GM12878 (cell line): ENCODE measurements around the gene ODC1. TPM values are rescaled to one million over a fixed set of nuclear protein-coding genes. Genes with fewer than 3 reads are reported as not detected.

Experiments used
- ATAC-seq: fragments of 200-7000 bp; cut with Tn5 transposase; 3 replicates; pipeline ENCODE4 v1.9.1; 2020; ENCODE audit warnings: mild to moderate bottlenecking, moderate library complexity
- BruUV-seq: library from RNA; stranded (reverse); fragments of 400-500 nt; replicated peaks from 2 replicates; lab custom pipeline; 2021; lab: Mats Ljungman, UMichigan
- CTCF ChIA-PET: fragments of 300-600 bp; sonication (Branson Sonifier 250); formaldehyde crosslinking; extraction: SDS; loops from one replicate; lab custom pipeline; 2021; ENCODE audit warnings: inconsistent platforms; lab: Yijun Ruan, JAX
- POLR2A ChIA-PET: fragments of 350-600 bp; formaldehyde crosslinking; extraction: SDS; loops from one replicate; lab custom pipeline; 2021; ENCODE audit warnings: inconsistent platforms; lab: Charles Lee
- RAD21 ChIA-PET: fragments of 300-600 bp; sonication (Branson Sonifier 250); formaldehyde crosslinking; loops from one replicate; lab custom pipeline; 2023; ENCODE audit warnings: antibody characterized with exemption; ENCODE audit not compliant: unreplicated experiment; lab: Charles Lee
- SMC1A ChIA-PET: fragments of 300-600 bp; sonication (Branson Sonifier 250); formaldehyde crosslinking; loops from one replicate; lab custom pipeline; 2023; ENCODE audit not compliant: unreplicated experiment, uncharacterized antibody; lab: Charles Lee
- DNase-seq: peaks from one replicate; pipeline ENCODE4 v3.0.0-alpha.2; 2011; ENCODE audit warnings: low read depth, low spot score
- FAIRE-seq: peaks from 3 replicates; lab custom pipeline; 2011; peaks lifted over from hg19 to GRCh38; lab: Jason Lieb, UNC
- H2AFZ ChIP-seq: 2 replicates; pipeline ENCODE4 v1.6.0; 2011; ENCODE audit warnings: low read depth, low read length, control low read depth; ENCODE audit not compliant: control insufficient read depth
- H3K27ac ChIP-seq: 2 replicates; pipeline ENCODE4 v1.5.1; 2011; ENCODE audit warnings: control low read depth; ENCODE audit not compliant: control insufficient read depth, insufficient read depth
- H3K27me3 ChIP-seq, 2 experiments: replicated peaks in 1 of 2; 2 replicates each; pipeline versions ENCODE4 v1.6.0 to v1.6.1; 2011; ENCODE audit warnings: low read length in 1 of 2; ENCODE audit not compliant: control insufficient read depth in 2 of 2, insufficient read depth in 2 of 2
- H3K36me3 ChIP-seq, 2 experiments: 2 replicates each; pipeline ENCODE4 v1.5.1; 2011; ENCODE audit warnings: low read length in 1 of 2; ENCODE audit not compliant: control insufficient read depth in 2 of 2, insufficient read depth in 2 of 2
- H3K4me1 ChIP-seq: 2 replicates; pipeline ENCODE4 v1.6.1; 2011; ENCODE audit warnings: mild to moderate bottlenecking, low read length, moderate library complexity, mixed read lengths; ENCODE audit not compliant: control insufficient read depth, insufficient read depth
- H3K4me2 ChIP-seq: 2 replicates; pipeline ENCODE4 v1.6.0; 2011; ENCODE audit warnings: control low read depth; ENCODE audit not compliant: control insufficient read depth, insufficient read depth
- H3K4me3 ChIP-seq: fragments of 200-600 bp; sonication (generic); 2 replicates; pipeline ENCODE4 v1.5.1; 2016
- H3K79me2 ChIP-seq: 2 replicates; pipeline ENCODE4 v1.6.0; 2011; ENCODE audit warnings: low read length; ENCODE audit not compliant: control insufficient read depth, insufficient read depth
- H3K9ac ChIP-seq: 2 replicates; pipeline ENCODE4 v1.8.0; 2011; ENCODE audit warnings: low read length, control low read depth, mixed read lengths; ENCODE audit not compliant: control insufficient read depth, insufficient read depth
- H3K9me3 ChIP-seq: replicated peaks from 3 replicates; pipeline ENCODE4 v1.5.1; 2011; ENCODE audit warnings: mild to moderate bottlenecking, low read length; ENCODE audit not compliant: control insufficient read depth, insufficient read depth
- H4K20me1 ChIP-seq: 2 replicates; pipeline ENCODE4 v1.6.0; 2011; ENCODE audit not compliant: control insufficient read depth, insufficient read depth
- BMI1 ChIP-seq: fragments of 450-650 bp; IDR thresholded peaks from 2 replicates; pipeline ENCODE4 v1.6.1; 2016; ENCODE audit warnings: mild to moderate bottlenecking, moderate library complexity, borderline replicate concordance
- ESRRA ChIP-seq: IDR thresholded peaks from 2 replicates; pipeline ENCODE4 v1.6.1; 2012; ENCODE audit warnings: mild to moderate bottlenecking, low read length, improper control_type of control experiment
- FOS ChIP-seq: IDR thresholded peaks from 3 replicates; pipeline ENCODE4 v1.6.1; 2011; ENCODE audit warnings: borderline replicate concordance; ENCODE audit not compliant: insufficient read length; ENCODE audit errors: extremely low read depth
- HDAC2 ChIP-seq: fragments of 200-600 bp; sonication (generic); IDR thresholded peaks from 2 replicates; pipeline ENCODE4 v1.6.1; 2017
- HDGF ChIP-seq: fragments of 450-650 bp; IDR thresholded peaks from 2 replicates; pipeline ENCODE4 v1.6.1; 2016; ENCODE audit warnings: antibody characterized with exemption
- NBN ChIP-seq: fragments of 450-650 bp; IDR thresholded peaks from 2 replicates; pipeline ENCODE4 v1.6.1; 2016
- RAD21 ChIP-seq: IDR thresholded peaks from 2 replicates; pipeline ENCODE4 v1.6.1; 2011; ENCODE audit warnings: mild to moderate bottlenecking, low read depth, low read length, moderate library complexity; ENCODE audit not compliant: insufficient read depth
- SREBF2 ChIP-seq: IDR thresholded peaks from 2 replicates; pipeline ENCODE4 v1.6.1; 2012; ENCODE audit warnings: mild to moderate bottlenecking, low read length
- TBL1XR1 ChIP-seq: IDR thresholded peaks from 2 replicates; pipeline ENCODE4 v1.6.1; 2012; ENCODE audit warnings: low read depth, low read length, improper control_type of control experiment
- TCF7 ChIP-seq: IDR thresholded peaks from 2 replicates; pipeline ENCODE4 v1.6.1; 2014; ENCODE audit warnings: antibody characterized with exemption, borderline replicate concordance
- ZNF384 ChIP-seq: IDR thresholded peaks from 2 replicates; pipeline ENCODE4 v1.6.1; 2012; ENCODE audit warnings: low read depth, mild to moderate bottlenecking, low read length, improper control_type of control experiment, borderline replicate concordance
- ZZZ3 ChIP-seq: IDR thresholded peaks from 2 replicates; pipeline ENCODE4 v1.6.1; 2011; ENCODE audit warnings: low read depth; ENCODE audit not compliant: control insufficient read depth, insufficient read length
- WGBS: methylation state at CpG from one replicate; pipeline ENCODE4 v1.1.6; 2016; ENCODE audit warnings: low lambda C conversion rate; ENCODE audit not compliant: insufficient replicate concordance, insufficient coverage; ENCODE audit errors: missing lambda C conversion rate; 5-methylcytosine and 5-hydroxymethylcytosine counted together
- in situ Hi-C: fragments of 300-500 bp; cut with MboI; formaldehyde crosslinking; loops from 9 replicates; pipeline ENCODE4 v1.14.3; 2018; ENCODE audit warnings: mixed read lengths
- intact Hi-C: fragments of 100-400 bp; cut with micrococcal nuclease; formaldehyde crosslinking; loops from one replicate; pipeline ENCODE4 v1.14.2; 2022; ENCODE audit not compliant: unreplicated experiment
- polyA plus RNA-seq, 11 experiments: library from polyadenylated mRNA; depleted of rRNA in 4 of 11; unstranded in 6 of 11; stranded (reverse) in 5 of 11; fragments of >200 nt; fragmentation: Nextera tagmentation in 4 of 11; fragmentation: Illumina TruSeq in 1 of 11; extraction: Ambion mirVana in 4 of 11; extraction: Trizol in 1 of 11; gene quantifications; 1 replicate in 1 of 11; 2 replicates in 10 of 11; pipeline versions ENCODE4 v1.2.1 to v1.2.3, GENCODE V29; 2011 to 2016; ENCODE audit warnings: inconsistent platforms in 2 of 11, missing spikeins in 2 of 11, low read depth in 1 of 11
- total RNA-seq, 4 experiments: library from RNA; depleted of rRNA in 3 of 4; stranded (reverse); fragments of >200 nt in 3 of 4; fragmentation: Illumina TruSeq in 1 of 4; extraction: Trizol in 1 of 4; gene quantifications; 2 replicates each; pipeline versions ENCODE4 v1.2.1 to v1.2.3, GENCODE V29; 2013 to 2021
- TF ChIP-seq, protein P1 (sequence below): fragments of 450-650 bp; IDR thresholded peaks from 2 replicates; pipeline ENCODE4 v1.6.1; 2016; ENCODE audit warnings: mild to moderate bottlenecking, moderate library complexity, borderline replicate concordance

Gene ODC1
- total and polyA plus RNA-seq, 10 of the 15 experiments (the other 5 are each of a cell fraction or from before 2014, with no cell fraction given) = 68.5 to 441 (median 340) TPM

DNA sequence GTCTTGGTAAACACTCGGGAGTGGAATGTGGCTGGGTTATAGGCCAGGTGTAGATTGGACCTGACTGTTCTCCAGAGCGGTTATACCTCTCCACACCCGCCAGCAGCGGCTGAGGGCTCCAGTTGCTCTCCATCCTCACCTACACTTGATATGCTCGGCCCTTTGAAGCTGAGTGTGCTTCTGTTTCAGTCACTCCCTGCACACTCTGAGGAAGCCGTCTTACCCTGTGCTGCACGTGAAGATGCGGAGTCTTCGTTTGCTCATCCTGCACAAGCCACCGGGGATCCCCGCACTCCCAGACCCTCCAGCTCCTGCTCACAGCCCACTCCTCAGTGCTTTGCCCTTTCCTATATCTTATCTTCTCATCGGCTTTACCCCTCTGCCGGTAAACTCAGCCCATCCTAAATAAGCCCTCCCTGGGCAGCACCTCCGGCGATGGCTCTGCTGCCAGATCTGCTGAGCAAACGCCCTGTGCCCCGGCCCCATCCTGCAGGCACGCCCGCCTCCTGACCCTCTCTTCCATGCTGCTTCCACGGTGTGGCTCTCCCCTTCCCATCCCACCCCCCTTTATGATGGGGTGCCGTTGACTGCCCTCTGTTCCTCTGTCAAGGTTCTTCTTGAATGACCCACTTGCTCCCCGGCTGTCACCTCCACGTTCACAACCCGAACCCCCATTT, 47.3 kb upstream of the ODC1 start (continued):
- TF ChIP-seq ZZZ3 (no peak), ZNF384 (no peak), SREBF2 (no peak), ESRRA (no peak)
- TF ChIP-seq, all 136 proteins: peak for 0

DNA sequence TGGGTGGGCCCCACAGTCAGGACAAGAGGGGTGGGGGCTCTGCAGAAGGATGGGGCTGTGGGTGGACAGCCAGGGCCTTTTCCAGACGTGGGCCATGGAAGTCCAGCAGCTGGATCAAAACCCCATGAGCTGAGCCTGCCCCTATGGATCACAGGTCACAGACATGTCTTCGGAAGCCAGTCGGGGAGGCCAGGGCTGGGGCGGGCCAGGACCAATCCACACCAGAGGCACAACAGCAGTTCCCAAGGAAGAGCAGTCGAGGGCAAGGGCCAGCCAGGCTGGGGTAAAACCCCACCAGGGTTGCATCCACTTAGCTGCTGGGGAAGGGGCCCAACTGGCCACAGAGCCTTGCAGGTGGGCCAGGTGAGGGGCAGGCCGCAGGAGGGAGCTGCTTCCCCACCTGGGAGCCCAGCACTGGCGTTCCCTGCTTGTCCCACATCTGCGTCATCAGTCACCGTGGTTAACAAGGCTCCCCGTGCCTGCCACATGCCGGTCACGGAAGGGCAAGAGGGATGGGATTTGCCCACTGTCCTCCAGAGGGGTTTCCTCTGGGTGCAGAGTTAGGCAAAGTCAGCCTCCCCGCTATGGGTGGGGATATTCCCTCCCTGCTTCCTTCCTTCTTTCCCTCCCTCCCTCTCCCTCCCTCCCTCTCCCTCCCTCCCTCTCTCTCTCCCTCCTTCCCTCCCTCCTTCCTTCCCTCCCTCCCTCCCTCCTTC, 46.4 kb upstream of the ODC1 start:
- DNase-seq = no peak
- H3K36me3 ChIP-seq = no peaks in the 10 kb centered on the region
- no peaks in the 10 kb centered on the region; the same call in 2 of the 3 replicates for H3K9me3 ChIP-seq
- peaks cover 10% of the 10 kb centered on the region for H3K4me1 ChIP-seq
- ATAC-seq = no peak
- RAD21 ChIA-PET = interaction anchor here (1.1 kb wide), 1 partner anchor 87 kb away, joined by 3 read pairs; no protein-coding TSS in a partner anchor
- CTCF ChIA-PET = interaction anchor here (1.0 to 1.2 kb wide), 2 partner anchors 22 to 725 kb away, joined by 3 to 4 read pairs; no protein-coding TSS in a partner anchor
- POLR2A ChIA-PET = no interaction called here
- intact Hi-C loops (no loop called here), in situ Hi-C loops (no loop called here)
- H3K9ac ChIP-seq = no peak overlapping the region
- H4K20me1 ChIP-seq = no peaks in the 10 kb centered on the region
- H3K4me2 ChIP-seq = no peak overlapping the region
- 64% methylated on average over 13 of the region's 13 CpGs for WGBS
- H3K27me3 ChIP-seq = no peaks in the 10 kb centered on the region; a peak in 1 of 4 replicates
- no peak for FAIRE-seq
- H2AFZ ChIP-seq = no peak overlapping the region
- TF ChIP-seq RAD21 (no peak), NBN (no peak), TCF7 (no peak), HDGF (no peak), FOS (no peak), TBL1XR1 (no peak), HDAC2 (no peak), BMI1 (no peak)
- TF ChIP-seq, protein P1, sequence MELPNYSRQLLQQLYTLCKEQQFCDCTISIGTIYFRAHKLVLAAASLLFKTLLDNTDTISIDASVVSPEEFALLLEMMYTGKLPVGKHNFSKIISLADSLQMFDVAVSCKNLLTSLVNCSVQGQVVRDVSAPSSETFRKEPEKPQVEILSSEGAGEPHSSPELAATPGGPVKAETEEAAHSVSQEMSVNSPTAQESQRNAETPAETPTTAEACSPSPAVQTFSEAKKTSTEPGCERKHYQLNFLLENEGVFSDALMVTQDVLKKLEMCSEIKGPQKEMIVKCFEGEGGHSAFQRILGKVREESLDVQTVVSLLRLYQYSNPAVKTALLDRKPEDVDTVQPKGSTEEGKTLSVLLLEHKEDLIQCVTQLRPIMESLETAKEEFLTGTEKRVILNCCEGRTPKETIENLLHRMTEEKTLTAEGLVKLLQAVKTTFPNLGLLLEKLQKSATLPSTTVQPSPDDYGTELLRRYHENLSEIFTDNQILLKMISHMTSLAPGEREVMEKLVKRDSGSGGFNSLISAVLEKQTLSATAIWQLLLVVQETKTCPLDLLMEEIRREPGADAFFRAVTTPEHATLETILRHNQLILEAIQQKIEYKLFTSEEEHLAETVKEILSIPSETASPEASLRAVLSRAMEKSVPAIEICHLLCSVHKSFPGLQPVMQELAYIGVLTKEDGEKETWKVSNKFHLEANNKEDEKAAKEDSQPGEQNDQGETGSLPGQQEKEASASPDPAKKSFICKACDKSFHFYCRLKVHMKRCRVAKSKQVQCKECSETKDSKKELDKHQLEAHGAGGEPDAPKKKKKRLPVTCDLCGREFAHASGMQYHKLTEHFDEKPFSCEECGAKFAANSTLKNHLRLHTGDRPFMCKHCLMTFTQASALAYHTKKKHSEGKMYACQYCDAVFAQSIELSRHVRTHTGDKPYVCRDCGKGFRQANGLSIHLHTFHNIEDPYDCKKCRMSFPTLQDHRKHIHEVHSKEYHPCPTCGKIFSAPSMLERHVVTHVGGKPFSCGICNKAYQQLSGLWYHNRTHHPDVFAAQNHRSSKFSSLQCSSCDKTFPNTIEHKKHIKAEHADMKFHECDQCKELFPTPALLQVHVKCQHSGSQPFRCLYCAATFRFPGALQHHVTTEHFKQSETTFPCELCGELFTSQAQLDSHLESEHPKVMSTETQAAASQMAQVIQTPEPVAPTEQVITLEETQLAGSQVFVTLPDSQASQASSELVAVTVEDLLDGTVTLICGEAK = no peak
- no TSS peak for BruUV-seq
- no peak overlapping the region for H3K27ac ChIP-seq
- SMC1A ChIA-PET = no interaction called here
- H3K4me3 ChIP-seq = no peak overlapping the region
- no peaks in the 10 kb centered on the region for H3K79me2 ChIP-seq
